AG04450 (cell line): ENCODE data around the gene GYG1. TPM values are rescaled to one million over a fixed set of nuclear protein-coding genes. Genes with fewer than 3 reads are reported as not detected.

ENCODE experiments used
- CTCF ChIA-PET: fragments of 300-600, 350-600 bp; formaldehyde crosslinking; extraction: SDS; loops from one replicate; lab custom pipeline; 2022; ENCODE audit warnings: antibody characterized with exemption, inconsistent platforms; lab: Charles Lee
- POLR2A ChIA-PET: fragments of 350-600 bp; formaldehyde crosslinking; extraction: SDS; loops from one replicate; lab custom pipeline; 2021; ENCODE audit warnings: antibody characterized with exemption, inconsistent platforms; lab: Yijun Ruan, JAX
- DNase-seq: peaks from one replicate; pipeline ENCODE4 v3.0.0-alpha.2; 2011; ENCODE audit warnings: low read depth, low spot score
- H3K27ac ChIP-seq: one replicate; pipeline ENCODE4 v1.5.1; 2012; ENCODE audit warnings: low read depth, low read length, control low read depth
- H3K27me3 ChIP-seq: one replicate; pipeline ENCODE4 v1.6.0; 2012; ENCODE audit warnings: low read length; ENCODE audit not compliant: control insufficient read depth, insufficient read depth
- H3K4me3 ChIP-seq: 2 replicates; pipeline ENCODE4 v1.5.1; 2011; ENCODE audit warnings: mild to moderate bottlenecking, low read depth, low read length, control low read depth
- H3K9me3 ChIP-seq: 2 replicates; pipeline ENCODE4 v1.5.1; 2012; ENCODE audit warnings: low read length; ENCODE audit not compliant: control insufficient read depth, insufficient read depth
- CTCF ChIP-seq: IDR thresholded peaks from 2 replicates; pipeline ENCODE4 v1.5.1; 2011; ENCODE audit warnings: low read depth, low read length, control low read depth, inconsistent platforms
- polyA plus RNA-seq: library from polyadenylated mRNA; depleted of rRNA; stranded (reverse); fragments of >200 nt; gene quantifications from 2 replicates; pipeline ENCODE4 v1.2.3, GENCODE V29; 2011

The GYG1 gene
- polyA plus RNA-seq, 1 experiment, result 75.2 TPM

GRCh38 chr3:148968321-148968720 lies 23.0 kb upstream of the GYG1 start:
- CTCF ChIA-PET, result interaction anchor here (4.5 kb wide), 1 partner anchor 13 kb away, joined by 37 read pairs; no protein-coding TSS in a partner anchor
- H3K27ac ChIP-seq, result no peak overlapping the region

GRCh38 chr3:148970271-148970670 lies 21.1 kb upstream of the GYG1 start:
- ChIA-PET CTCF (interaction anchor here (0.7 to 3.8 kb wide), 3 partner anchors 15 to 102 kb away, joined by 3 to 18 read pairs (median 3); no protein-coding TSS in a partner anchor), POLR2A (no interaction called here)

More at GRCh38 chr3:148968321-148968720, 23.0 kb upstream of the GYG1 start:
- Histone ChIP-seq H3K9me3 (no peaks in the 10 kb centered on the region), H3K4me3 (no peak overlapping the region), H3K27me3 (no peaks in the 10 kb centered on the region)
- POLR2A ChIA-PET, result no interaction called here
- no peak for DNase-seq
- no peak for TF ChIP-seq CTCF

GRCh38 chr3:148971401-148972163 lies 19.8 kb upstream of the GYG1 start:
- ChIA-PET CTCF (interaction anchor here (3.8 kb wide), 1 partner anchor 16 kb away, joined by 18 read pairs; no protein-coding TSS in a partner anchor), POLR2A (interaction anchor here (0.7 kb wide), 2 partner anchors 21 to 502 kb away, joined by 3 to 4 read pairs; no protein-coding TSS in a partner anchor)
- Histone ChIP-seq H3K27me3 (no peaks in the 10 kb centered on the region), H3K9me3 (no peaks in the 10 kb centered on the region), H3K27ac (no peak overlapping the region), H3K4me3 (no peak overlapping the region)
- TF ChIP-seq CTCF, result no peak
- DNase-seq, result peak; percentile 51

More at GRCh38 chr3:148970271-148970670, 21.1 kb upstream of the GYG1 start:
- Histone ChIP-seq H3K27me3 (no peaks in the 10 kb centered on the region), H3K27ac (no peak overlapping the region), H3K9me3 (no peaks in the 10 kb centered on the region), H3K4me3 (no peak overlapping the region)
- no peak for DNase-seq
- no peak for TF ChIP-seq CTCF

- no peak for DNase-seq
- no peaks in the 10 kb centered on the region for H3K9me3 ChIP-seq
- ChIA-PET POLR2A (interaction anchor here (0.9 kb wide), 1 partner anchor 17 kb away, joined by 4 read pairs; the partner anchor contains the start of gene GYG1), CTCF (interaction anchor here (0.6 to 1.9 kb wide), 4 partner anchors 15 to 552 kb away, joined by 3 to 4 read pairs (median 4); no protein-coding TSS in a partner anchor)
- H3K27ac ChIP-seq, result no peak overlapping the region
- peak overlapping the region; percentile 1 for H3K4me3 ChIP-seq
- H3K27me3 ChIP-seq, result no peaks in the 10 kb centered on the region
- no peak for TF ChIP-seq CTCF
Measured at GRCh38 chr3:148974726-148975125, 16.6 kb upstream of the GYG1 start.

- Histone ChIP-seq H3K9me3 (no peaks in the 10 kb centered on the region), H3K4me3 (peak overlapping the region; percentile 1), H3K27me3 (no peaks in the 10 kb centered on the region), H3K27ac (no peak overlapping the region)
- no peak for DNase-seq
- TF ChIP-seq CTCF, result peak; percentile 31
- ChIA-PET POLR2A (interaction anchor here (0.9 kb wide), 1 partner anchor 16 kb away, joined by 4 read pairs; the partner anchor contains the start of gene GYG1), CTCF (interaction anchor here (0.6 to 1.9 kb wide), 4 partner anchors 15 to 551 kb away, joined by 3 to 4 read pairs (median 3); no protein-coding TSS in a partner anchor)
Measured at GRCh38 chr3:148975248-148975647, 16.1 kb upstream of the GYG1 start.
